ENCODE data around the gene FDXR.

The FDXR gene

DNA sequence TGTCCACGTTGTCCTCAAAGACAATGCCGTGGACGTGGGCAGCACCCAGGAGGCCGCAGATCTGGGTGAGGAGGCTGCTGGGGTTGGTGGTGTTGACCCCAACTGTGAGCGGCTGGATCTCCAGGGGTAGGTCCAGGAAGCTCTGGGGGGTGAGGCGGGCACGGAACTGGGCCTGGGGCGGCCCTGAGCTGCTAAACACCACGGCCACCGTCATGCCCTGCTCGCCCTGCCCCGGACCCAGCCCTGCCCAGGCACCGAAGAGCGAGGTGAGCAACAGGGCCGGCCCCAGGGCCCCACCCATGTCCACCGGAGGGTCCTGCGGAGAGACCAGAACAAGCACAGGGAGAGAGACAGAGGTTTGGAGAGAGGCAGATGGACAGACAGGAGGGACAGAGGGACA is 18.0 kb downstream of the FDXR start:
- DNase-seq, result no peak

DNA sequence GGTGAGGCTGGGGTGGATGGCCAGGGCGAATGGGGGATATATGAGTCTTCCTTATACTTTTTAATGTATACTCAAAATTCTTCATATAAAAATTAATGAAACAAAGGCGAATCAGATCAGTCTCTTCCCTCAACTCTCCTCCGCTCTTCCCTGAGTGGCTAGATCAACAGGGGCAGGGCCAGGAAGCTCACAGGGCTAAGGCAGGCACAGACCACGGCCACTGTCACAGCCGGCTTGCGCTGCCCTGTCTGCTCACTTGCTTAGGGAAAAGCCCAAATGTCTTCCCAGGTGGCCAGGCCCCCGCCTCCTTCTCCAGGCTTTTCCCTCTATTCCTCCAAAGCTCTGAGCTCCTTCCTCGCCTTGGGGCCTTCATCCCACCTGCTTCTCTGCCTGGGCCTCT is 19.1 kb downstream of the FDXR start:
- DNase-seq, result no peak

DNA sequence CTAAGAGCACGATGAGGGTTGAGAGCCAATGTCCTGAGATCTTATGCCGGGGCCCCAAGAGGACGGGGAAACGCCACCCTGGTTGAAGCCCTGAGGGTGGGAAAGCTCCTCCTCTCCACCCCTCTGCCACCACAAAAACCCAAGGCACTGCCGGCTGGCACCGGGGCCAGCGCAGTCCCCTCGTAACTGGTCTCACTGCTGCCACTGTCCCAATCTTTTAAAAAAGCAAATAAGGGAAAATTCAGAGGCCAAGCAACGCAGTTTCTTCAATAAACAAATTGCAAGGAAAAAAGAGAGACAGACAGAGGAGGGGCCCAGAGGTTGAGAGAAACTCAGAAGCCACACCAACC is 19.8 kb downstream of the FDXR start:
- no peak for DNase-seq

DNA sequence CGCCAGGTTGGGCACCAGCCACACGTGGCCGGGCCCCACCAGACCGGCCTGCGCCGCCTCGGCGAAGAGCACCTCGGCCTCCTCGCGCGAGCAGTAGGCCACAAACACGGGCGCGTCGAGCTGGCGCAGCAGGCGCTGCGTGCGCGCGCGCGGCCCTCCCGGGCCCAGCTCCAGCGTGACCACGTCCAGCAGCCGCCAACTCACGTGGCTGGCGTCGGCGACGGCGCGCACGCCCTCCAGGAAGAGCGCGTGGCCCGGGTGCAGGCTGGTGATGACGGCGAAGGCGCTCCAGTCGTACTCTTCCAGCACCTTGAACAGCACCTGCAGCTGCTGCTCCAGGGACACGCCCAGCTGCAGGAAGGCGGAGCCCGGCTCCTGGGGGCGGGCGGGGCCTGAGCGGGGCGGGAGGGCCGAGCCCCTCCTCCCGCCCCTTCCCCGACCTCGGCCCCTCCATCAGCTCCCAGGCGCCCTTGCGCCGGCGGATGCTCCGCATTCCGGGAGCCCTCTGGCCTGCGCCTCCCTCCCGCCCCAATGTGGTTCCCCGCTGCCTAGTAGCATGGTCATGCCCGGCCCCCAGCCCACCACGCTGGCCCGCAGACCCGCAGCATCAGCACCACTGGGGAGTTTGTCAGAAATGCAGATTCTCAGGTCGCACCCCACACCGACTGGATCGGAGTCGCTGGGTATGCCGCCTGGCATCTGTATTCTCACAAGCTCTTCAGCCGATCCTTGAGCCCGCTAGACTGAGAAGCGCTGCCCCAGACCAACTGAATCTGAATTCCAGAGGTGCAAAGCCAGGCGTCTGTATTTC is 20.4 kb downstream of the FDXR start:
- DNase-seq, result peak; percentile 86

DNA sequence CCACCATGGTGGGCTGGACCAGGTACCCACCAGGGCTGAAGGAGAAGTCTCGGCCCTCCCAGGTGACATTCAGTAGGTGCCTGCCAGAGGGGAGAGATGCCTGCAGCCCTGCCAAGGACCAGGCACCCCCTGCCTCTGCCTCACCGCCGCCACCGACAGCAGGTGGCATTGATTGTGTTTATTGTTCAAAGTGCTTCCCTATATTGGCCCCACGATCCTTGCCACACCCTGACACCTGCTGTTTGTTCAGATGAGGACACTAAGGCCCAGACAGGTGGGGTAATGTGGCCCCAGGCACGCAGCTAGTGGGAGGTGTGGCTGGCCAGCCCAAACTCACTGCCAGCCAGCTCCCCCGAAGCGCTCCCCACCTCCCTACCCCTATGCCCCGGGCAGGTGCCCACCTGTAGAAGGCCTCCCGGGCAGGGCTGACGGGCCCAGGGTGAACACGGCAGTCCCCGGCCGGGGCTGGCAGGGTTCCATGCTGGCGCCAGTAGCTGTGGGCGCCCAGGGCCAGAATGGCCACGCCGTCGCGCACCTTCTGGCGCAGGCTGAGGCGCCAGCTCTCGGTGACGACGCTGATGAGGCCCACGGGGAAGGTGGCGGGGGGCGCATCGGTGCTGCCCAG is 21.1 kb downstream of the FDXR start:
- DNase-seq, result peak; percentile 20

DNA sequence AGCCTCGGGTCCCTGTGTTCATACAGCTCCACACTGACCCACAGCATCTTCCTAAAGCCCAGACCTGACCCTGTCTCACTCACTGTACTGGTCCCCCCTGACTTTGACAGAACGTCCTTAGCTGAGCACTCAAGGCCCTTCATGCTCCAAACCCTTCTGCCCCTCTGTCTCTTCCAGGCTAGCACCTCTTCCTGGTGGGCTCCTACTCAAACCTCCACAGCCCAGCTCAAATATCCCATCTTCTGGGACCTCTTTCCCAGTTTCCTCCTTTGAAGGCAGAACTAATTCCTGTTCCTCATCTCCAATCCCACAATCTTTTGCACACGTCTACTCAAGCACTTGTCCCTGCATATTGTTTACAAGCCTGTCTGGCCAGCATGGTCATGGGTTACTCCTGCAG is 21.9 kb downstream of the FDXR start:
- DNase-seq, result no peak

DNA sequence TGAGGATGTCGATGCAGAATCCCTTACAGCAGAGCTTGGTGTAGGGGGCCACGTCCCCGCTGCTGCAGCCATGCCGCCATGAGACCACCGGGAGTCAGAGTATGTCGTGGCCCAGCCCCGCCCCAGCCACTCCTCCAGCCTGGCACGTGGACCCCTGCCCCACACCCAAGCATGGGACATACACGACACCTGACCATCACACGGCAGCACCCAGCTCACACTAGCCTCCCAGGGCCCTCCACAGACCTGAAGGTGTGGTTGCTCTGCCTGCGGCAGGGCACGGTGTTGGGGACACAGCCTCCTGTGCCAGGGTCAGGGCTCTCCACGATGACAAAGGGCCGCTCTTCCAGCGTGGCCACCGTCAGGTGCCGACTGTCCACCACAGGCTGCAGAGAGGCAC is 22.5 kb downstream of the FDXR start:
- no peak for DNase-seq

DNA sequence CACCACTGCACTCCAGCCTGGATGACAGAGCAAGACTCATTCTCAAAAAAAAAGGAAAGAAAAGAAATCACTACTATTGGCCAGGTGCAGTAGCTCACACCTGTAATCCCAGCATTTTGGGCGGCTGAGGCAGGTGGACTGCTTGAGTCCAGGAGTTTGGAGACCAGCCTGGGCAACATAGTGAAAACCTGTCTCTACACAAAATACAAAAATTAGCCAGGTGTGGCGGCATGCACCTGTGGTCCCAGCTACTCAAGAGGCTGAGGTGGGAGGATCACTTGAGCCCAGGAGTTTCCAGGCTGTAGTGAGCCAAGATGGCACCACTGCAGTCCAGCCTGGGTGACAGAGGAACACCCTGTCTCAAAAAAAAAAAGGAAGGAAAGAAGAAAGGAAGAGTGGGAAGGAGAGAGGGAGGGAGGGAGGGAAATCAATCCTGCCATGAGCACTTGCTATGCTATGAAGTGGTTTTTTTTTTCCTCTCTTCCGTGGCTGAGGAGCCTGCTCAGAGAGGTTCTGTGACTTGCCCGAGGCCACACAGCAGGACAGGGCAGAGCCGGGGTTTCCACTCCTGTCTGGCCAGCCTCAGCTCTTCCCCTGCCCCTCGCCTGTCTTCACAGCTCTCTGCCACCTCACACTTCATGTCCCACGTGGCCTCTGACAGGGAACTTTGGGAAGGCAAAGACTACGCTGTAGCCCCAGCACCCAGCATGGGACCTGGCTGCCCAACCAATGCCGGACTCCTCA is 24.0 kb downstream of the FDXR start:
- no peak for DNase-seq

DNA sequence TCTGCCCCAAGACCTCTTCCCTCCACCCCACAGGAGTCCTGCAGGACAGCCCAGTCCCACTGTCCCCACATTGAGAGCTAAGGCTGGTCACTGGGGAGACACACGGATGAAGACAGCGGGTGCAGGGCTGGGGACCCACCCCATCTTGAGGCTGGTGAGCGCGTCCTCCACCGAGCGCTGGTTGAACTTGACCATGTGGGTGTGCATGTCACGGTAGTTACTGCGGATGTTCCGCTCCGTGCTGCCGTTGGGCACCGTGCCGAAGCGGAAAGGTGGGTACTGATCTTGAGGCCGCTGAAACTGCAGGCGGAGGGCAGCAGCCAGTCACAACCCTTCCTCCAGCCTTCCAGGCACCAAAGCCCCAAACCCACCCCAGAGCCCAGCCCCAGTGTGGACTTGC is 26.2 kb downstream of the FDXR start:
- DNase-seq, result no peak

DNA sequence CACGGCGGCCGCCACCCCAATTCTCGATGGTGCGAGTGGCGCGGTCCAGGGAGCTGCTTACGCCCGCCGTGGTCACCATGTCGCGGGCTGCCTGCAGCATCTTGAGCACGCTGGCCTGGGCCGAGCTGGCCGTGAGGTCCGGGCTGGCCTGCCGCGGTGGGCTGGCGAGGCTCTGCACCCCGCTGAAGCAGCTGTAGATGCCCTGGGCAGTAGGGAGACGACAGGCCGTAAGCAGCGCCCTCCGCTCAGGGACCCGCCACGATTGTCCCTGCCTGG is 29.5 kb downstream of the FDXR start:
- DNase-seq, result no peak

DNA sequence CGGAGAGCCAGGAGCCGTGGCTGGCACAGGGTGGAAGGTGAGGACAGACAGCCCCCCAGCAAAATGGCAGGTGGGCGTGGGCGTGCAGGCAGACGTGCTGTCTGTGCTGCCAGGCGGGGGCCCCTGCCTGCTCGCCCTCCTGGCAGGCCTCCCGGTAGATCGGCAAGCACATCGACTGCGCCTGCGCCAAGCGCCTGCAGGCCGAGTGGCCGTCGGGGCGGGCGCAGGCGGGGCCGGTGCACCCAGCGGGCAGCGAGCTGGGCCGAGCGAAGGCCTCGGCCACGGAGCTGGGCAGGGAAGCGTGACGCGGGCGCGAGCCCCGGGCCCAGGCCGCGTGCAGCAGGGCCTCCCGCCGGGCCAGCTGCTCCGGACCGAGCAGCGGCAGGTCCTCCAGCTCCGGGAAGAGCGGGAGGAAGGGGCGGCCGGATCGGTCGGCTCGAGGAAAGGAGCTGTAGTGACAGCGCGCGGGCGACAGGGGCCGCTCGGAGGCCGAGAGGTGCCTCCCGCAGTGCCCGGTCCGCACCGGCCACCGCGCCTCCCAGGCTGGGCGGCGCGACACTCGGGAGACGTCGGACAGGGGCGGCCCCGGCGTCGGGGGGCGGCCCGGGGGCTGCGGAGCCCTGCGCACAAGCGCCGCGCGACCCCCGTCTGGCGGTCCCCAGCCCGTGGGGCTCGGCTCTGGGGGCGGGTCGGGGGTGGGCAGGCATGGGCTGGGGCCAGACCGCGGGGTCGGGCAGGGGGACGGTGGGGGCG is 30.0 kb downstream of the FDXR start:
- DNase-seq, result peak; percentile 39

DNA sequence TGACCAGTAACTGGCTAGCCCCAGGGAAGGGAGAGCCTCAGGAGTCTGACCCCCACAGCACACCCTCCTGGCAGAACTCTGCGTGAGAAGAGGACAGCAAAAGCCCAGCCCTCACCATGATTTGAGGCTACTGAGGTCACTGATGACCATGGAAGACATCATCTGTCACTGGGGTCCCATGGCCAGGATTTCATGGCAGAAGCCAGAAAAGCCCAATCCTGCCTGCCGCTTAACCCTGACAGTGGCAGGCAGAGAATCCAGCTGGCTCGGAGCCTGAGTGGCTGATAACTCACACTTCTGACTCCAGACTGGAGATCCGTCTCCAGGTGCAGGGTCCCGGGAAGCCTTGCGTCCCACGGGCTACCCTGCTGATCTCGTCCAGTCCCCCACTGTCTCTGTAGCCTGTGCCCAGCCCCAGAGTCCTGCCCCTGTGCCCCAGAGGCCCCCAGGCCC is 30.6 kb downstream of the FDXR start:
- DNase-seq, result no peak

DNA sequence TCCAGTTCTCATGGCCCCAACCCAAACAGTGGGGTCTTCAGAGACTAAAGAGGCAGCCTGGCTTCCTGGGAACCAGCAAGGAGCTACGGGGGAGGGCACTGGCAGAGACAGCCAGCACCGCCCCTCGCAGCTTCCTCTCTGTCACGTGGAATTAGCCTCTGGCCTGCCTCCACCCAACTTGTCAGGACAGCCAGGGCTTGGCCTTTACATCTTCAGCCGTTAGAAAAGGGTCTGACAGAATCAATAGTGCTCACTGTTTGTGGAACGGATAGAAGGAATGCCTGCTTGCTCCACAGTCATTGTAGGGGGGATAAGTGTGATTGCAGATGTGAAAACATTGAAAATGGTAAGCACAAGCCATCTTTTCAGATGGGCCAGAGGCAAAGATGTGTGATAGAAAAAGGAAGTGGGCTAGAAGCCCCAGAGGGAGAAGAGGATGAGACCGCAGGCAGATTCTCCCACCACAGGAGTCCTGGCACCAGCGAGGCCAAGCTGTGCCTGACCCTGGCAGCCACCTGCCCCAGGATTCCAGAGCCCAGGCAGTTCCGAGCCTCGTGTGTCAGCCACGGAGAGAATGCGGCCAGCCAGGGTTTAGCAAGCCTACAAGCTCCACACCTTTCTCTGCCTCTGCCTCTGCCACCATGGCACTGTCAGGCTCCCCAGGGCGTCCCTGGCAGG is 31.7 kb downstream of the FDXR start:
- DNase-seq, result no peak

DNA sequence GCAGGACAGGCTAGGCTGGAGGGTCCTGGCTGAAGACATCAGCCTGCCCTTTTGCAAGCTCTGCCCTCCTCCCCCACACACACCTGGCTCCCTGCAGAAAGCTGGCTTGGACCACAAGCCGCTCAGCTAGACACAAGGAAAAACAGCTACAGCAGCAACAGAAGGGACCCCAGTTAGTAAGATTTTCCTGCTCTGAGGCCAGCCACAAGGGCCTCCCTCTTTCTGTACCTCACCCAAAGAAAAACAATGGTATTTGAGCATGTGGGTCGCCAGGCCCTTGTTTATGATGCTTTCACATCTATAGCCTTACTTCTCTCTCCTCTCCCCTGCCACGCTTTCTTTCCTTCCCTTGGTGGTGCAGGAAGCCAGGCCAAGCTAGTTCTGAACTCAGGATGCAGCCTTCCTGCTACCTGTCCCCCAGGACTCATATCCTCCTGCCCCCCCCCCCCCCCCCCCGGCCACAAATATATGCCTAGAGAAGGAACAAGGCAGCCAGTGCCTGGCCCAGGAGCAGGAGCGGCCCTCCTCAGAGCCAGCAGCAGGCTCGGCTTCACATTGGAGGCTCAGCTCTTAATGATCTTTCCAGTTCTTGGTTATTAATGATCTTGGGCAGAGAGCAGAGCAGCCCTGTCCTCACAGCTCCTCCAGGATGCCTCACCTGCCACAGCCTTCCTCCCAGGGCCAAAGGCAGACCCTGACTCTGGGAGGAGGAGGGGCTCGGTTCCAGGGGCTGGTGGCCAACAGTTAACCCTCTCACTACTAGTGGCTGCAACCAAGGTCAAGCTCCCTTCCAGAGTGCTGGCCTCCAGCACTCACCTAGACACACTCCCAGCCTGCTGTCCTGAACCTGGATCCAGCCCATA is 32.6 kb downstream of the FDXR start:
- DNase-seq, result no peak

DNA sequence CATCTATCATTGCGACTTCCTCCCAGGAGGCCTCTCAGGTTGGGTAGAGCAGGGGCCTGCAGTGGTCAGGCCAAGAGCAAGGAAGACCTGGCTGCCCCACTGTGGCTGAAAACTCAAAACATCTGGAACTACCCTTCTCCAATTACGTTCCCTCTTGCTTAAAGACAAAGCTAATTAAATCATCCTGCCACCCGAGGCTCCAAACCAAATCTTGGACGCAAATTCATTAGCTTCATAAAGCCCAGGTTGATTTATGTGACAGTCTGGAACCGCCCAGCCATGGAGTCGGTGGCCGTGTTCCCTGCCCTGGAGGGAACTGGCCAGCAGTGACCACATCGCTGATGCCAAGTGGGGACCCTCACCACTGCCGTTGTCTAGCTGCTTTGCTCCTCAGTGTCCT is 34.5 kb downstream of the FDXR start:
- DNase-seq, result no peak

DNA sequence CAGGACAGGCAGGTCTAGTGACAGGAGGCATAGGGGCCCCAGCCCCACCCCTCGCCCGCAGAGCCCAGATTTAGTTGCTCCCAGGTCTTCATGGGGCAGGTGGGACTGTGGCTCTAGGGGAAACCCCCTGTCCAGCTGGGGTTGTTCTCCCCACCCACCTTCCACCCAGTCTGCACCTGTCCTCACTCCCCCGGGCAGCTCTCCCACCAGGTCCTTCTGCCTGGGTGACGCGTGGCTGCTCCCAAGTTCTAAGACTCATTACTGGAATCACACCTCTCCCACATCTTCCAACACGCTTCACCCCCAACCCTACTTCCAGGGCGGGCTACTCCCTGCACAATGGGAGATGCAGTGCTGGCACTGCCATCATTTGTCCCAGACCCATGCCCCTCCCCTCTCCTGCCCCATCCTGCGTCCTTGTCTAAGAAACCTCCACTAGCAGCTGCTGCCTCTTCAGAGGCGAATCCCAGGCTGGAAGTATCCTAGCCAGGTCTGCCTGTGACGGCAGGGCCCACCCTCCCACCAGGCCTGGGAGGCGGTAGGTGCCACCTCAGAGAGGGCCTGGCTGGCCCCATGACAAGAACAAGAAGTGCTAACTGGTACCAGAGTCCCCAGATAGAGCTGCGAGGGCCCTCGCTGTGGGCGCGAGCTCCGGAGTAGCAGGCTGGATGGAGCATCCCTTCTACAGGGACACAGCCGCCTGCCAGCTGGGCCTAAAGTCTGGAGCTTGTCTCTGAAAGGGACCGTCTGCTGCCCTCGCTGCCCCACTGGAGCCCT is 35.9 kb downstream of the FDXR start:
- no peak for DNase-seq

DNA sequence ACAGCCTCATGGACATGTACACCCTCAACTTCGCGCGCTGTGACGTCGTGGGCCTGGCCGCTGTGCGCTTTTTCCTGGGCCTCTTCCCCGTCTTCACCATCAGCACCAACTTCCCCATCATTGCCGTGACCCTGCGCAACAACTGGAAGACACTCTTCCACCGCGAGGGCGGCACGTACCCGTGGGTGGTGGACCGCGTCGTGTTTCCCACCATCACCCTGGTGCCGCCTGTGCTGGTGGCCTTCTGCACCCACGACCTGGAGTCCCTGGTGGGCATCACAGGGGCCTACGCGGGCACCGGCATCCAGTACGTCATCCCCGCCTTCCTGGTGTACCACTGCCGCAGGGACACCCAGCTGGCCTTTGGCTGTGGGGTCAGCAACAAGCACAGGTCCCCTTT is 36.6 kb downstream of the FDXR start:
- DNase-seq, result no peak

DNA sequence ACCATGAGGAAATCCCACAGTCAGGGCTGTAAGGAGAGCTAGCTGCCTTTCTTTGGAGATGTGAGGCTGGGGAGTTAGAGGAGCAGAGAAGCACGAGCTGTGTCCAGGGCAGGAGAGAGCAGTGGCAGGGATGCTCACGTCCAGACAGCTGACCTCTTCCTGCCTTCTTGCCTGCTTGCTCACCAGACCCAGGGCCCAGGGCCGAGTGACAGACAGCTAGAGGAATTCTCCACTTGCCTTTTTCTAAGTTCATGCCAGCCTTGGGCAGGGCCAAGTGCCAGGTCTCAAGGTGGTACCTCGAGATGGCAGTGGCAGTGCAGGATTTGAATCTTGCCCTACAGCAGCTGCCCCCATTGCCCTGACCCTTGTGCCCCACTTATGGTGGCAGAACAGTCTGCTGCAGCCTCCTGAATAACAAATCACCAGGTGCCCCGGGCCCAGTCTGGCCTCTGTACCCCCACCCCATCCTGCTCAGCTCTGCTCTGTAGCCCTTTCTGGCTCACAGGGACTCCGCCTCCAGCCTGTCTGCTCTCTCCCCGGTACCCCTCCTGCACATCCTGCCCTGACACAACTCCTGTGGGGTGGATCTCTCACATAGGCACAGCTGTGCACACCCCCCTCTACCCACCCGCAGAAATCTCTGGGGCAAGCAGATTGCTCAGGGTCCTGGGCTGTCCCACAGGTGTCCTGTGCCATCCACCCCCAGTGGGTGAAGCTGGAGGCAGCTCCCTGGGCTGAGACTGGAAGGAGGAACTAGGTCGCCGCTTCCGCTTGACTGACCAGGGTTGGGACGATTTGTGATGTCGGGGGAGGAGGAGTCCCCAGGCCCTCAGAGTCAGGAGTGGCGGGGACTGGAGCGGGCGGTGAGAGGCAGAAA is 39.1 kb downstream of the FDXR start:
- DNase-seq, result no peak

DNA sequence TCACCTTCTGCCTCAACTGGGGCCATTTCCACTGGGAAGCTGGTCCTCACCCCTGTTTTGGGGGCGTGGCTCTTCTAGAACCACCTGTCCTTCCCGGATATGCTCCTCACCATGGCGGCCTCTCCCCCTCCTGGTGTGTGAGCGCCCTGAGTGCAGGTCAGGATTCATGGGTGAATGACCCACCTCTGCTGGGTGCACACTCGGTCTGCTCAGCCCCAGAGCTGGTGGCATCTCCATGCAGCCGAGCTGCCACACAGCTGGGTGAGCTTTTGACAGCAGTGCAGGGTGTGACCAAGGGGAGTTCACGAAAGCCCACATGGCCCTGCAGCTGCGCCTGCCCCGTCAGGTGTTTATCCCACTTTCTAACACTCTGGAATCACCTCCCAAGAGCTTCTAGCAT is 40.4 kb downstream of the FDXR start:
- DNase-seq, result no peak

DNA sequence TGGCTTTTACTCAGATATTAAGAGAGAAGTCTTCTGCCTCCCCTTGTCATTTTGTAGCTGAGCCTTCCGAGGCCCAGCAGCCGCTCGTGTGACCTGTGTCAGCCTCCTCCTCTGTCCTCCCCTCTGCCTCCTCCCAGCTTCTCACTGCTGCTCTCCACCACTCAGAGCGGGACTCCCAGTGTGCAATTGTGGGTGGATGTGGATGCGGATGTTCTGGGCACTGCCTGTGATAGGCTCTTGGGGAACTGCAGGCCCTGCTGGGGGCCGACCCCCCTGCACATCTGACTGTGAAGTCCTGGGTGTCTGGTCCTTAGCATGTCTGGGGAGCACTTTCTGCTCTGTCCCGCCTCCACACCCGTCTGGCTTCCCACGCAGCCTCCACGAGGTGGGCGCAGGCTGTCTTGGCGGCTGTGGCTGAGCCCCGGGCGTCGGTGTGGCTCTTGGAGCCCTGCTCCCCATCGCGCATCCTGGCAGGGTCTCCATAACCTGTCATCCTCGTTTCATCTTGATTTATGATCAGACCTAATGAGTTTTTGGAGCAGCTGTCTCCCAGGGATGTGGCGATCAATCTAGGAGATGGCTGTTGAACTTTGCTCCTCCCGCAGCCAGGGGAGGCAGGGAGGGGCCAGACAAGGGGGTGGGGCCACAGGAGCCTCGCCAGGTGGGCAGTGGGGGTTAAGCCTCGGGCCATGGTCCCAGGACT is 41.2 kb downstream of the FDXR start:
- no peak for DNase-seq

Measured in NCI-H526 treated with DMSO at 0.1 percent for 48 hours (cell line).